Fibroblast of upper back skin (primary cell): Measurements from ENCODE around the gene EPS8L1.

Source experiments
- DNase-seq: peaks from one replicate; pipeline ENCODE4 v3.0.0-alpha.2; 2013

Gene EPS8L1

GRCh38 chr19:55080968-55081769 is 5.5 kb downstream of the EPS8L1 start:
- peak; percentile 35 for DNase-seq

- no peak for DNase-seq
Observed at GRCh38 chr19:55081770-55082019, 6.0 kb downstream of the EPS8L1 start.

GRCh38 chr19:55082020-55082851 is 6.6 kb downstream of the EPS8L1 start:
- peak; percentile 14 for DNase-seq

GRCh38 chr19:55083004-55083850 is 7.6 kb downstream of the EPS8L1 start:
- no peak for DNase-seq

- no peak for DNase-seq
Observed at GRCh38 chr19:55084416-55084815, 8.7 kb downstream of the EPS8L1 start.

GRCh38 chr19:55085923-55086715 is 10.4 kb downstream of the EPS8L1 start:
- DNase-seq: no peak

- DNase-seq: peak; percentile 89
Observed at GRCh38 chr19:55086730-55087541, 11.3 kb downstream of the EPS8L1 start.

GRCh38 chr19:55087542-55087901 is 11.9 kb downstream of the EPS8L1 start:
- DNase-seq: no peak

- no peak for DNase-seq
Observed at GRCh38 chr19:55088021-55088451, 12.4 kb downstream of the EPS8L1 start.

- peak; percentile 68 for DNase-seq
Observed at GRCh38 chr19:55088543-55089341, 13.1 kb downstream of the EPS8L1 start.

- DNase-seq: no peak
Observed at GRCh38 chr19:55089342-55089944, 13.8 kb downstream of the EPS8L1 start.

GRCh38 chr19:55090564-55090963 is 14.9 kb downstream of the EPS8L1 start:
- DNase-seq: no peak

GRCh38 chr19:55091126-55091910 is 15.6 kb downstream of the EPS8L1 start:
- DNase-seq: no peak

GRCh38 chr19:55091955-55092354 is 16.3 kb downstream of the EPS8L1 start:
- no peak for DNase-seq

GRCh38 chr19:55092423-55093318 is 17.0 kb downstream of the EPS8L1 start:
- no peak for DNase-seq

- DNase-seq: no peak
Observed at GRCh38 chr19:55094456-55095259, 19.0 kb downstream of the EPS8L1 start.

- DNase-seq: no peak
Observed at GRCh38 chr19:55095260-55096060, 19.8 kb downstream of the EPS8L1 start.
